Heart left ventricle (tissue), 16 donors: ENCODE measurements around the gene NOX3. TPM values are rescaled to one million over a fixed set of nuclear protein-coding genes. Genes with fewer than 3 reads are reported as not detected.

Experiments
- ATAC-seq, 4 donors: fragments of 200-7000 bp; cut with Tn5 transposase; one replicate each; pipeline ENCODE4 v1.9.1; 2020 to 2022; ENCODE audit warnings: moderate library complexity in 4 of 4, mild to moderate bottlenecking in 3 of 4, moderate number of reproducible peaks in 1 of 4
- DNase-seq, 5 donors: peaks; one replicate each; pipeline ENCODE4 v3.0.0-alpha.2; 2020
- H3K27ac ChIP-seq, 12 donors: fragments of 200-600 bp; sonication (generic) in 4 of 12; one replicate each; pipeline versions ENCODE4 v1.5.0 to v1.8.0; 2016 to 2022; ENCODE audit warnings: mild to moderate bottlenecking in 2 of 12
- H3K27me3 ChIP-seq, 9 donors: fragments of 200-600 bp; sonication (generic) in 2 of 9; one replicate each; pipeline versions ENCODE4 v1.5.1 to v1.8.0; 2016 to 2022; ENCODE audit warnings: mild to moderate bottlenecking in 3 of 9
- H3K36me3 ChIP-seq, 9 donors: fragments of 200-600 bp; sonication (generic) in 2 of 9; one replicate each; pipeline versions ENCODE4 v1.5.0 to v1.8.0; 2018 to 2022; ENCODE audit warnings: mild to moderate bottlenecking in 2 of 9
- H3K4me1 ChIP-seq, 12 donors: fragments of 200-600 bp; sonication (generic) in 4 of 12; one replicate each; pipeline versions ENCODE4 v1.5.0 to v1.8.0; 2016 to 2022; ENCODE audit warnings: mild to moderate bottlenecking in 3 of 12
- H3K4me3 ChIP-seq, 12 donors: fragments of 200-600 bp; sonication (generic) in 4 of 12; one replicate each; pipeline versions ENCODE4 v1.5.0 to v1.8.0; 2017 to 2022; ENCODE audit warnings: mild to moderate bottlenecking in 9 of 12, moderate library complexity in 4 of 12
- H3K9me3 ChIP-seq, 12 donors: fragments of 200-600 bp; sonication (generic) in 4 of 12; one replicate each; pipeline versions ENCODE4 v1.5.0 to v1.8.0; 2016 to 2022; ENCODE audit warnings: mild to moderate bottlenecking in 1 of 12
- POLR2A ChIP-seq, 2 donors: fragments of 450-650 bp; IDR thresholded peaks; one replicate each; pipeline ENCODE4 v1.6.1; 2017; ENCODE audit warnings: antibody characterized with exemption in 2 of 2, mild to moderate bottlenecking in 2 of 2, moderate library complexity in 2 of 2
- WGBS, 4 donors: extraction: QIAGEN DNeasy Blood & Tissue Kit in 2 of 4; methylation state at CpG; one replicate each; pipeline versions ENCODE4 v1.1.5 to v1.1.7; 2013 to 2018; 5-methylcytosine and 5-hydroxymethylcytosine counted together
- intact Hi-C, 10 donors: fragments of 100-400 bp; cut with DNase I; formaldehyde crosslinking; loops; one replicate each; pipeline versions ENCODE4 v1.11.1 to v1.14.2; 2022
- polyA plus RNA-seq, 2 donors: library from polyadenylated mRNA; stranded (reverse); fragments of 200-250 nt; gene quantifications; one replicate each; pipeline ENCODE4 v1.2.3, GENCODE V29; 2013
- total RNA-seq, 9 donors: library from RNA; depleted of rRNA in 2 of 9; stranded (reverse); fragments of >200 nt in 2 of 9; fragmentation: NEBNext Ultra II Directional in 3 of 9; extraction: Animal tissue kit (Norgen Biotek cat#: 25700) in 3 of 9; gene quantifications; one replicate each; pipeline versions ENCODE4 v1.1.0 to v1.2.4, GENCODE V29; 2016 to 2023
- TF ChIP-seq, protein P1 (sequence below), 12 donors: fragments of 200-600 bp; sonication (generic) in 4 of 12; IDR thresholded peaks; one replicate each; pipeline versions ENCODE4 v1.5.0 to v1.8.0; 2018 to 2022; ENCODE audit warnings: antibody characterized with exemption in 12 of 12, mild to moderate bottlenecking in 5 of 12
- donor health status: ischemic (EF 13 %, LVEDD 7.1; RV severe dilation, severe dysfunction).
- donor health status: healthy with polysubstance abuse.
- donor health status: DM: no; HTN: yes; CAD: no.
- donor health status: DM: no; HTN: no; CAD: no.
- donor health status: ischemic (EF 25% LVEDD 6.9; RV normal size, moderate dysfunction).
- donor health status: ischemic (EF 25% LVEDD 5.7; RV mildly dilated, moderate dysfunction).
- donor health status: healthy.
- donor health status: DM: yes; HTN: yes; CAD: no.
- donor health status: ischemic (EF 35%, LVEDD 5.7; RV mildly dilated, moderate dysfunction).
- donor health status: nonischemic (EF 11% LVEDD 7.7; RV severe dilation, severe dysfunction).
- donor health status: DM: yes; HTN: yes; CAD: no.
- donor health status: PGD.
- donor health status: ischemic (EF 29% LVEDD 5.4; RV normal size, mild dysfunction).
- donor health status: nonischemic (EF 23%, LVEDD 6.1; RV moderate dilation, normal function).

NOX3 gene
- total and polyA plus RNA-seq, 11 donors: not detected

DNA sequence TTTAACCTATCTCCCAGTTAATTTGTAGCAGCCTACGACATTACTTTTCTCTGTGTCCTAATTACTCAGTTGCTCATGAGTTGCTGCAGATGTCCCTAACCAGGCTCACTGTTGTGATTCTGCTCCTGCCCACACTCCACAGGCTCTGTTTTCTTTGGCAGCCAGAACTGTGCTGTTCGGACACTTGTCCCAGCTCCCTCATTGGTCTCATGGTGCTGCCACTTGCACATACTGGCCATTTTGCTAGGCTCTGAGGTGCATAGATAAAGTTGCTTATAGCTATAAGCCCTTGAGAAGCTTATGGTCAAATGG is 55.0 kb downstream of the NOX3 start:
- H3K27ac ChIP-seq: no peak overlapping the region
- 59 to 69% (median 66%) methylated on average over 2 of the region's 2 CpGs for WGBS, 4 donors
- DNase-seq (no peak), ATAC-seq (no peak)
- TF ChIP-seq, protein P1, sequence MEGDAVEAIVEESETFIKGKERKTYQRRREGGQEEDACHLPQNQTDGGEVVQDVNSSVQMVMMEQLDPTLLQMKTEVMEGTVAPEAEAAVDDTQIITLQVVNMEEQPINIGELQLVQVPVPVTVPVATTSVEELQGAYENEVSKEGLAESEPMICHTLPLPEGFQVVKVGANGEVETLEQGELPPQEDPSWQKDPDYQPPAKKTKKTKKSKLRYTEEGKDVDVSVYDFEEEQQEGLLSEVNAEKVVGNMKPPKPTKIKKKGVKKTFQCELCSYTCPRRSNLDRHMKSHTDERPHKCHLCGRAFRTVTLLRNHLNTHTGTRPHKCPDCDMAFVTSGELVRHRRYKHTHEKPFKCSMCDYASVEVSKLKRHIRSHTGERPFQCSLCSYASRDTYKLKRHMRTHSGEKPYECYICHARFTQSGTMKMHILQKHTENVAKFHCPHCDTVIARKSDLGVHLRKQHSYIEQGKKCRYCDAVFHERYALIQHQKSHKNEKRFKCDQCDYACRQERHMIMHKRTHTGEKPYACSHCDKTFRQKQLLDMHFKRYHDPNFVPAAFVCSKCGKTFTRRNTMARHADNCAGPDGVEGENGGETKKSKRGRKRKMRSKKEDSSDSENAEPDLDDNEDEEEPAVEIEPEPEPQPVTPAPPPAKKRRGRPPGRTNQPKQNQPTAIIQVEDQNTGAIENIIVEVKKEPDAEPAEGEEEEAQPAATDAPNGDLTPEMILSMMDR (IDR thresholded peaks at IDR 0.05): no peak
- no peak for TF ChIP-seq POLR2A (IDR thresholded peaks at IDR 0.05)
- no peaks in the 10 kb centered on the region for H3K4me1 ChIP-seq
- H3K27me3 ChIP-seq: no peaks in the 10 kb centered on the region
- intact Hi-C loops: no loop called here
- H3K36me3 ChIP-seq: no peaks in the 10 kb centered on the region
- H3K4me3 ChIP-seq: no peak overlapping the region
- no peaks in the 10 kb centered on the region for H3K9me3 ChIP-seq

DNA sequence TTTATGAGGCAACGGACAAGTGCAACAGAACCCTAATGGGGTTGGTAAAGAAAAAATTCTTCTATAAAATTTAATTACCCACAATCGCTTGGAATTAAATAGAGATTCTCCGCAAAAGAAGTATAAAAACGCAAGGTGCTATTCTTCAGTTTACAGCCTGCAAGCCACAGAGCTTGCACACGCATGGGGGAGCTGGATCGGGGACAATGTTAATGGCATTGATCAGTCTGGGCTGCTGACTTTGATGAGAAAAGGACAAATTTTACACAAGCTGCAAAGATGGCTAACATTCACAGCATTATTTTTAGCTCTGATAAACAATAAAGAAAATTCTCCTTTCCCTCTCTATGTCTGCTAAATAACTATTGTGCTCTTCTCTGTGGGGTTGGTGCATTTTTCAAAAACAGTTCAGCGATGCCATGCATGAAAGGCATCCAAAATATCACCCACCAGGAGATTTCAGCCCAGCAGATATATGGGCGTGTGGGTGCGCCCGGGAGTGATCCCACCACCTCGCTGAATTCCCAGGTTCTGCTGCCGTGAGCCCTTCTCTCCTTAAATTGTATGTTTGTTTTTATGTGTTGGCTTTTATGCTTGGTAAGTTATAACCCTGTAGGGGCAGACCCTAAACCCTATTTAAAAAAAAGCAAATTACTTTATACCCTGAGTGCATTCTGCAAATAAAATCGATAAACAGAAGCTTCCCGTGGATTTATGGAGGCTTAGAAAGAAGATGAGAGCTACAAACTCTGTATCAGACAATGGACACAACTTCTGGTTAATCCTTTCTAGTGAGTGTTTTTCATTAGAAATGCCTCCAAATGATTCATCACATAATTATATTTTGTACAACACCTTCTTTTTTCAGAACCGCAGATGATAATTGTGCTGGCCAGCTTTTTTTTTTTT is 55.6 kb downstream of the NOX3 start:
- TF ChIP-seq POLR2A (IDR thresholded peaks at IDR 0.05): no peak
- TF ChIP-seq, protein P1 (IDR thresholded peaks at IDR 0.05): no peak
- intact Hi-C loops: no loop called here
- DNase-seq: no peak
- H3K4me1 ChIP-seq: no peaks in the 10 kb centered on the region
- no peaks in the 10 kb centered on the region for H3K27me3 ChIP-seq
- H3K27ac ChIP-seq: no peak overlapping the region
- no peaks in the 10 kb centered on the region for H3K9me3 ChIP-seq
- no peaks in the 10 kb centered on the region for H3K36me3 ChIP-seq
- no peak overlapping the region for H3K4me3 ChIP-seq
- 88% methylated on average over 15 of the region's 15 CpGs for WGBS, 4 donors
- no peak for ATAC-seq

DNA sequence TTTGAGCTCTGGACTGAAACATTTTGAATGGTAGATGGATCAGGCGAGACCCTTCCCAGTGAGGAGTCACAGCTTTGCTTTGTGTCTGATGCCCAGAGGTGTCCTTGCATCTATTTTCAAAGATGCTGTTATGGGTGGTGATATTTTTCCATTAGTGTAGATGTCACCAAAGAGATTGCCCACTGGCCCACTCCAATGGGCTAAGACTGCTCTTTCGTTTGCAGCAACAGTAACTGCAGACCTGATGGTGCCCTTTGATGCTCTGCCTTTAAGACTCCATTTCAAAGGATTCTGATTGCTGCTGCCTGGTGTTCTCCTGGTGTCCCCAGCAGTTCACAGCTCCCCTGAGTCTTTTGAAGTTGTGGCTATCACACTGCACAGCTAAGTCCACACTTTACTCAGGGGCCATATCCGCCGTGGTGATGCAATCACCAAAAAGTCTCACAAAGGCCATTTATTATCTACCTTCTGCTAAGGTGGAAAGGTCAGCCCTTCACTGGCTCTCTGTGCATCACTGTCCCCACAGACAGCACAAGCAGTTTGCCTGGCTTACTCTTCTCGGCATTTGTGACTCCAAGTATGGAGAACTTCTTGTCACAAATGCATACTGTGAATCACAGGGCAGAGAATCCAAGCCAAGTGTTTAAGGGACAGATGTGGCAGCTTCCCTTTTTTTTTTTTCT is 56.4 kb downstream of the NOX3 start:
- Histone ChIP-seq H3K4me3 (no peak overlapping the region), H3K9me3 (no peaks in the 10 kb centered on the region), H3K27ac (no peak overlapping the region), H3K4me1 (no peaks in the 10 kb centered on the region), H3K27me3 (no peaks in the 10 kb centered on the region), H3K36me3 (no peaks in the 10 kb centered on the region)
- TF ChIP-seq POLR2A (IDR thresholded peaks at IDR 0.05): no peak
- TF ChIP-seq, protein P1 (IDR thresholded peaks at IDR 0.05): no peak
- 72 to 78% (median 77%) methylated on average over 5 of the region's 5 CpGs for WGBS, 4 donors
- intact Hi-C loops: no loop called here
- no peak for DNase-seq
- no peak for ATAC-seq

DNA sequence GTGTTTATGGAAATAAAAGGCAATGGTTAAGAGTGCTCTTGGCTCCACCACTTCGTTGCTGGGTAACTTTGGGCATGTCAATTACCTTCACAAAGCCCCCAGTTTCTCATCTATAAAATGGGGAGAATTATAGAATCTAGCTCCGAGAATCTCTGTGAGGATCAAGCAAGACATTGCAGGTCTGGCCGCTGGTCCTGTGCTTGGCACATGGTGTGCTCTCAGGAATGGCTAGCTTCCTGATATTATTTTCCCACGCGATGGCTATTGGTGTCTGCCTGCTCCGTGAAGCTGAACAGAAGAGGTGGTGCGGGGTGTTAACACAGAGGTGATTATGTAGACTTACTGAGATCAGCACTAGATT is 57.0 kb downstream of the NOX3 start:
- no peaks in the 10 kb centered on the region for H3K27me3 ChIP-seq
- H3K9me3 ChIP-seq: no peaks in the 10 kb centered on the region
- no peak for ATAC-seq
- no peak overlapping the region for H3K4me3 ChIP-seq
- H3K36me3 ChIP-seq: no peaks in the 10 kb centered on the region
- no peak overlapping the region for H3K27ac ChIP-seq
- no peak for DNase-seq
- no peaks in the 10 kb centered on the region for H3K4me1 ChIP-seq
- WGBS, 4 donors: 78 to 86% (median 85%) methylated on average over 7 of the region's 7 CpGs
- intact Hi-C loops: no loop called here
- TF ChIP-seq, protein P1 (IDR thresholded peaks at IDR 0.05): no peak
- TF ChIP-seq POLR2A (IDR thresholded peaks at IDR 0.05): no peak
